GM23338 (cell line): Measurements from ENCODE around the gene NCS1. TPM values are rescaled to one million over a fixed set of nuclear protein-coding genes. Genes with fewer than 3 reads are reported as not detected.

Source experiments
- EZH2 ChIP-seq: fragments of 200-600 bp; sonication (generic); IDR thresholded peaks from one replicate; pipeline ENCODE4 v1.8.0; 2017; ENCODE audit warnings: antibody characterized with exemption, mild to moderate bottlenecking, low read depth; ENCODE audit not compliant: unreplicated experiment
- POLR2AphosphoS5 ChIP-seq: IDR thresholded peaks from 2 replicates; pipeline ENCODE4 v1.6.1; 2016; ENCODE audit warnings: antibody characterized with exemption, low read depth
- polyA plus RNA-seq: library from polyadenylated mRNA; unstranded; fragments of >200 nt; fragmentation: Nextera tagmentation; extraction: Ambion mirVana; gene quantifications from 2 replicates; pipeline ENCODE4 v1.2.1, GENCODE V29; 2016
- total RNA-seq: library from RNA; depleted of rRNA; stranded (reverse); fragments of >200 nt; shearing (Covaris generic); gene quantifications from 2 replicates; pipeline ENCODE4 v1.2.3, GENCODE V29; 2014; rRNA removed
- TF ChIP-seq, protein P1 (sequence below): IDR thresholded peaks from one replicate; pipeline ENCODE4 v1.6.1; 2018; ENCODE audit warnings: antibody characterized with exemption; ENCODE audit not compliant: unreplicated experiment

The NCS1 gene
- total and polyA plus RNA-seq, 2 experiments from 2014 or later, result 8.2 to 34.3 TPM

DNA sequence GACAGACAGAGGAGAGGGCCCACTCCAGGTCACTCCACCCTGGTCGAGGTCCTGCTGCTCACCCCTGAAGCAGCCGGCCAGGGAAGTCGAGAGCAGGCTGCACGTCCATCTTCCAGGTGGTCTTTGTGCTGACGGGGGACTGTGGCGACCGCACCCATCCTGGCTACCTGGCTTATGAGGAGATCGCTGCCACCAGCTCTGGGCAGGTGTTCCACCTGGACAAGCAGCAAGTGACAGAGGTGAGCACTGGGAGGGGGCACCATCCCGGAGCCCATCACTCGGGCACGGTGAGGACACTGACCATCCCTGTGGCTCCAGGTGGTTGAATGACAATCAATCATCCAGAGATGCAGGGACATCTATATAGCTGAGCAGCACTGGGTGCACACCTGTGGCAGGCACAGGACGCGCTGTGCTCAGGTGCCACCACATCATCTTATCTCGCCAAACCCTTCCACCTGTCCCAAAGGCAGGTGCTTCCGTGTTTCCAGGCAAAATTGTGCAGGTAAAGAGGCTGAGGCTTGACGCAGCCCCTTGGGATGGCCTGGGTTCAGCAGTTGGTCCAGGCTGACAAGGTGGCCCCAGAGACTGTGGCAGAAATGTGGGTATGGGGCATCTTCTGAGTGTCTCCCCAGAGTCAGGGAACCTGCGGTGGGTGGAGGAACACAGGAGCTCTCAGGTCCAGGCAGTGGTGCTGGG is 114.0 kb downstream of the NCS1 start (continued):
- no peak for TF ChIP-seq EZH2
- TF ChIP-seq, protein P1, sequence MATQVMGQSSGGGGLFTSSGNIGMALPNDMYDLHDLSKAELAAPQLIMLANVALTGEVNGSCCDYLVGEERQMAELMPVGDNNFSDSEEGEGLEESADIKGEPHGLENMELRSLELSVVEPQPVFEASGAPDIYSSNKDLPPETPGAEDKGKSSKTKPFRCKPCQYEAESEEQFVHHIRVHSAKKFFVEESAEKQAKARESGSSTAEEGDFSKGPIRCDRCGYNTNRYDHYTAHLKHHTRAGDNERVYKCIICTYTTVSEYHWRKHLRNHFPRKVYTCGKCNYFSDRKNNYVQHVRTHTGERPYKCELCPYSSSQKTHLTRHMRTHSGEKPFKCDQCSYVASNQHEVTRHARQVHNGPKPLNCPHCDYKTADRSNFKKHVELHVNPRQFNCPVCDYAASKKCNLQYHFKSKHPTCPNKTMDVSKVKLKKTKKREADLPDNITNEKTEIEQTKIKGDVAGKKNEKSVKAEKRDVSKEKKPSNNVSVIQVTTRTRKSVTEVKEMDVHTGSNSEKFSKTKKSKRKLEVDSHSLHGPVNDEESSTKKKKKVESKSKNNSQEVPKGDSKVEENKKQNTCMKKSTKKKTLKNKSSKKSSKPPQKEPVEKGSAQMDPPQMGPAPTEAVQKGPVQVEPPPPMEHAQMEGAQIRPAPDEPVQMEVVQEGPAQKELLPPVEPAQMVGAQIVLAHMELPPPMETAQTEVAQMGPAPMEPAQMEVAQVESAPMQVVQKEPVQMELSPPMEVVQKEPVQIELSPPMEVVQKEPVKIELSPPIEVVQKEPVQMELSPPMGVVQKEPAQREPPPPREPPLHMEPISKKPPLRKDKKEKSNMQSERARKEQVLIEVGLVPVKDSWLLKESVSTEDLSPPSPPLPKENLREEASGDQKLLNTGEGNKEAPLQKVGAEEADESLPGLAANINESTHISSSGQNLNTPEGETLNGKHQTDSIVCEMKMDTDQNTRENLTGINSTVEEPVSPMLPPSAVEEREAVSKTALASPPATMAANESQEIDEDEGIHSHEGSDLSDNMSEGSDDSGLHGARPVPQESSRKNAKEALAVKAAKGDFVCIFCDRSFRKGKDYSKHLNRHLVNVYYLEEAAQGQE, result no peak
- TF ChIP-seq POLR2AphosphoS5, result no peak

Other genes with a start within 250 kb of the NCS1 start
- gene FNBP1, start 129.2 kb upstream of the NCS1 start, total RNA-seq, result 25.0 and 28.8 TPM in 2 replicates
- gene FNBP1, start 129.2 kb upstream of the NCS1 start, polyA plus RNA-seq, result 26.6 and 27.4 TPM in 2 replicates
- gene GPR107, start 118.5 kb upstream of the NCS1 start, total RNA-seq, result 18.4 and 30.7 TPM in 2 replicates
- 6.2 and 7.3 TPM in 2 replicates for gene GPR107, start 118.5 kb upstream of the NCS1 start, polyA plus RNA-seq
- gene HMCN2, start 93.4 kb downstream of the NCS1 start, total RNA-seq, result 2.6 and 4.7 TPM in 2 replicates
- gene HMCN2, start 93.4 kb downstream of the NCS1 start, polyA plus RNA-seq, result 1.3 and 2.1 TPM in 2 replicates